ENCODE results near the gene GRK5. TPM values are rescaled to one million over a fixed set of nuclear protein-coding genes. Genes with fewer than 3 reads are reported as not detected.

The GRK5 gene
- total and polyA plus RNA-seq, 8 donors = 10.9 to 95.9 (median 34.0) TPM

GRCh38 chr10:119283818-119284217 is 76.4 kb downstream of the GRK5 start:
- Histone ChIP-seq H3K27me3 (no peaks in the 10 kb centered on the region), H3K4me1 (peaks cover 70 to 90% (median 80%) of the 10 kb centered on the region in 4 donors), H3K36me3 (no peaks in the 10 kb centered on the region), H3K9me3 (no peaks in the 10 kb centered on the region), H3K4me3 (no peak overlapping the region), H3K27ac (peak overlapping the region in 4 of 5 donors; percentile 32 to 87 (median 56))
- no peak for TF ChIP-seq CTCF (IDR thresholded peaks at IDR 0.05)
- no peak for TF ChIP-seq EP300 (IDR thresholded peaks at IDR 0.05)
- TF ChIP-seq POLR2AphosphoS5 (IDR thresholded peaks at IDR 0.05) = no peak
- no peak for TF ChIP-seq POLR2A (IDR thresholded peaks at IDR 0.05)
- intact Hi-C loops (cut with DNase I; ENCODE audit: low total_unique reads) = no loop called here
- 59 to 64% (median 60%) methylated on average over 5 of the region's 5 CpGs for WGBS, 5 donors
- DNase-seq = no peak

- intact Hi-C loops (cut with DNase I; ENCODE audit: low total_unique reads) = no loop called here
- H3K27ac ChIP-seq = peak overlapping the region in 4 of 5 donors; percentile 32 to 87 (median 68)
Observed at GRCh38 chr10:119284679-119285096, 77.3 kb downstream of the GRK5 start.

GRCh38 chr10:119285495-119286267 is 78.3 kb downstream of the GRK5 start:
- TF ChIP-seq CTCF (IDR thresholded peaks at IDR 0.05) (no peak), POLR2AphosphoS5 (IDR thresholded peaks at IDR 0.05) (no peak), EP300 (IDR thresholded peaks at IDR 0.05) (no peak), POLR2A (IDR thresholded peaks at IDR 0.05) (no peak)
- Histone ChIP-seq H3K9me3 (no peaks in the 10 kb centered on the region), H3K27me3 (no peaks in the 10 kb centered on the region), H3K36me3 (no peaks in the 10 kb centered on the region), H3K4me3 (no peak overlapping the region), H3K27ac (peak overlapping the region; percentile 22 to 87 (median 61)), H3K4me1 (peaks cover 86 to 100% (median 94%) of the 10 kb centered on the region in 4 donors)
- 54 to 73% (median 61%) methylated on average over 9 of the region's 9 CpGs for WGBS, 5 donors
- DNase-seq = no peak
- intact Hi-C loops (cut with DNase I; ENCODE audit: low total_unique reads) = no loop called here

More at GRCh38 chr10:119284679-119285096, 77.3 kb downstream of the GRK5 start:
- Histone ChIP-seq H3K27me3 (no peaks in the 10 kb centered on the region), H3K4me3 (no peak overlapping the region), H3K36me3 (no peaks in the 10 kb centered on the region), H3K4me1 (peaks cover 79 to 98% (median 86%) of the 10 kb centered on the region in 4 donors), H3K9me3 (no peaks in the 10 kb centered on the region)
- peak in 1 of 2 donors; percentile 67 for DNase-seq
- 52 to 73% (median 57%) methylated on average over 7 of the region's 7 CpGs for WGBS, 5 donors
- TF ChIP-seq POLR2A (IDR thresholded peaks at IDR 0.05) (no peak), POLR2AphosphoS5 (IDR thresholded peaks at IDR 0.05) (peak in 1 of 3 donors; percentile 7)

- H3K27ac ChIP-seq = peak overlapping the region in 4 of 5 donors; percentile 15 to 87 (median 53)
- H3K4me3 ChIP-seq = no peak overlapping the region
- intact Hi-C loops (cut with DNase I; ENCODE audit: low total_unique reads) = no loop called here
- H3K27me3 ChIP-seq = no peaks in the 10 kb centered on the region
- DNase-seq = no peak
- TF ChIP-seq POLR2A (IDR thresholded peaks at IDR 0.05) = no peak
- no peaks in the 10 kb centered on the region for H3K9me3 ChIP-seq
- H3K36me3 ChIP-seq = no peaks in the 10 kb centered on the region
- WGBS, 5 donors = 84 to 87% (median 87%) methylated on average over 6 of the region's 6 CpGs
- H3K4me1 ChIP-seq = peaks cover 85 to 100% (median 92%) of the 10 kb centered on the region in 4 donors
Observed at GRCh38 chr10:119286516-119286915, 79.1 kb downstream of the GRK5 start.

- Histone ChIP-seq H3K4me1 (peaks cover 79 to 95% (median 86%) of the 10 kb centered on the region in 4 donors), H3K27me3 (no peaks in the 10 kb centered on the region), H3K36me3 (no peaks in the 10 kb centered on the region), H3K9me3 (no peaks in the 10 kb centered on the region), H3K27ac (peak overlapping the region in 4 of 5 donors; percentile 74 to 87 (median 82)), H3K4me3 (no peak overlapping the region)
- TF ChIP-seq CTCF (IDR thresholded peaks at IDR 0.05) = no peak
- TF ChIP-seq POLR2AphosphoS5 (IDR thresholded peaks at IDR 0.05) = no peak
- no peak for TF ChIP-seq EP300 (IDR thresholded peaks at IDR 0.05)
- TF ChIP-seq POLR2A (IDR thresholded peaks at IDR 0.05) = no peak
- intact Hi-C loops (cut with DNase I; ENCODE audit: low total_unique reads) = no loop called here
- no peak for DNase-seq
- 82 to 97% (median 89%) methylated on average over 2 of the region's 2 CpGs for WGBS, 5 donors
Observed at GRCh38 chr10:119286983-119287633, 79.7 kb downstream of the GRK5 start.
